WTC11 (cell line): ENCODE measurements around the gene ANKRD29.

Experiments used
- AFF4 ChIP-seq: sonication (generic); formaldehyde crosslinking; IDR thresholded peaks from 2 replicates; pipeline ENCODE4 v1.8.1; 2023; ENCODE audit warnings: mild to moderate bottlenecking, missing genetic modification reagents, borderline replicate concordance
- CREB1 ChIP-seq: sonication (generic); formaldehyde crosslinking; IDR thresholded peaks from 2 replicates; pipeline ENCODE4 v1.8.0; 2023; ENCODE audit warnings: mild to moderate bottlenecking, missing genetic modification reagents
- CTCF ChIP-seq: fragments of 200-600 bp; IDR thresholded peaks from 2 replicates; pipeline ENCODE4 v1.8.0; 2022; ENCODE audit warnings: antibody characterized with exemption
- FOXJ3 ChIP-seq: sonication (generic); formaldehyde crosslinking; IDR thresholded peaks from 2 replicates; pipeline ENCODE4 v1.9.0; 2021; ENCODE audit warnings: missing genetic modification reagents, mild to moderate bottlenecking, borderline replicate concordance
- MAX ChIP-seq: sonication (generic); formaldehyde crosslinking; IDR thresholded peaks from 2 replicates; pipeline ENCODE4 v1.8.0; 2022; ENCODE audit warnings: mild to moderate bottlenecking, missing genetic modification reagents
- TP53 ChIP-seq: sonication (generic); formaldehyde crosslinking; IDR thresholded peaks from 2 replicates; pipeline ENCODE4 v1.8.1; 2023; ENCODE audit warnings: mild to moderate bottlenecking, missing genetic modification reagents
- USF1 ChIP-seq: sonication (generic); formaldehyde crosslinking; IDR thresholded peaks from 2 replicates; pipeline ENCODE4 v1.8.0; 2022; ENCODE audit warnings: mild to moderate bottlenecking, missing genetic modification reagents
- ZNF121 ChIP-seq: sonication (generic); formaldehyde crosslinking; IDR thresholded peaks from 2 replicates; pipeline ENCODE4 v1.8.0; 2023; ENCODE audit warnings: missing genetic modification reagents
- ZNF138 ChIP-seq: sonication (generic); formaldehyde crosslinking; conservative IDR thresholded peaks from 2 replicates; pipeline ENCODE4 v1.8.1; 2022; ENCODE audit warnings: mild to moderate bottlenecking, moderate library complexity, missing genetic modification reagents
- ZNF232 ChIP-seq: sonication (generic); formaldehyde crosslinking; IDR thresholded peaks from 2 replicates; pipeline ENCODE4 v1.8.0; 2022; ENCODE audit warnings: mild to moderate bottlenecking, missing genetic modification reagents

DNA sequence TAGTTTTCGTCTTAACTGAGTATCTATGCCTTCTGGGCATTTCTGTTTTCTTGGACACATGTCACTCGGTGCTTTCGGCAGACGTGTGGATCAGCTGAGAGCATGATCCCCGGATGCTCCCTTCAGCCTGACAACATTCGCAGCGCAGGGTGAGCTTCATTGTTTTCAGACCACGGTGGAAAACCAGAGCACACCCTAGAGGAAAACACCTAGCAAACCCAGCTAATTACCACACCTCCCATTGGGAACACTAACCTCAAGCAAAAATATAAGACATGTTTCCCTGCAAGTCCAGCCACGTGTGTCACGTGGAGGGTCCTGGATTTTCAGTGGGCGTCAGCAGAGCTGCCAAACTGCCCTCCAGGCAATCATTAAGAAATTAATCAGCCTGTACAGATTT is 31.0 kb downstream of the ANKRD29 start:
- no peak for TF ChIP-seq CTCF
- no peak for TF ChIP-seq TP53
- TF ChIP-seq AFF4 (CRISPR knock-in tag), result no peak
- TF ChIP-seq MAX (CRISPR knock-in tag), result no peak
- no peak for TF ChIP-seq CREB1 (CRISPR knock-in tag)
- no peak for TF ChIP-seq ZNF138 (CRISPR knock-in tag)
- TF ChIP-seq ZNF232, result no peak
- TF ChIP-seq ZNF121, result no peak
- no peak for TF ChIP-seq USF1 (CRISPR knock-in tag)
- TF ChIP-seq FOXJ3, result no peak
